Thymus (tissue), 11 donors: ENCODE data around the gene ZC3H18. TPM values are rescaled to one million over a fixed set of nuclear protein-coding genes. Genes with fewer than 3 reads are reported as not detected.
"Not testable (repeated sequence)": the region's sequence is repeated elsewhere in the genome, so short reads cannot be mapped to it uniquely, and the experiment has no call there.

Source experiments
- DNase-seq, 9 donors: peaks; one replicate each; pipeline ENCODE4 v3.0.0-alpha.2; 2013; ENCODE audit warnings: low spot score in 9 of 9, low read depth in 6 of 9, missing footprints in 1 of 9
- H3K27ac ChIP-seq, 2 donors: one replicate each; pipeline ENCODE4 v1.5.1; 2013; ENCODE audit warnings: control low read depth in 1 of 2, low read depth in 1 of 2, low read length in 1 of 2, mild to moderate bottlenecking in 1 of 2, moderate library complexity in 1 of 2
- H3K27me3 ChIP-seq, 2 donors: one replicate each; pipeline ENCODE4 v1.5.1; 2013; ENCODE audit warnings: low read length in 1 of 2; ENCODE audit not compliant: control insufficient read depth in 2 of 2, insufficient read depth in 1 of 2
- H3K36me3 ChIP-seq, 2 donors: one replicate each; pipeline ENCODE4 v1.5.1; 2013; ENCODE audit warnings: low read length in 1 of 2, mild to moderate bottlenecking in 1 of 2, moderate library complexity in 1 of 2; ENCODE audit not compliant: control insufficient read depth in 2 of 2, insufficient read depth in 2 of 2
- H3K4me1 ChIP-seq, 2 donors: one replicate each; pipeline ENCODE4 v1.5.1; 2013; ENCODE audit warnings: low read length in 2 of 2; ENCODE audit not compliant: control insufficient read depth in 2 of 2, insufficient read depth in 2 of 2
- H3K4me3 ChIP-seq, 2 donors: one replicate each; pipeline ENCODE4 v1.5.1; 2013; ENCODE audit warnings: low read length in 2 of 2, control low read depth in 1 of 2, mild to moderate bottlenecking in 1 of 2
- H3K9me3 ChIP-seq, 2 donors: one replicate each; pipeline ENCODE4 v1.5.1; 2013; ENCODE audit warnings: low read length in 1 of 2, mild to moderate bottlenecking in 1 of 2; ENCODE audit not compliant: control insufficient read depth in 2 of 2, insufficient read depth in 1 of 2
- WGBS: extraction: QIAGEN DNeasy Blood & Tissue Kit; methylation state at CpG from one replicate; pipeline ENCODE4 v1.1.7; 2013; 5-methylcytosine and 5-hydroxymethylcytosine counted together
- polyA plus RNA-seq: library from polyadenylated mRNA; stranded (reverse); fragments of 200-250 nt; gene quantifications from one replicate; pipeline ENCODE4 v1.2.3, GENCODE V29; 2013
- total RNA-seq: library from RNA; stranded (reverse); fragments of 120-200 nt; gene quantifications from one replicate; pipeline ENCODE4 v1.2.4, GENCODE V29; 2013
- donor health status: healthy.

The ZC3H18 gene
- total and polyA plus RNA-seq, 2 donors, result 11.2 to 28.9 TPM

- peaks cover 0 to 2% of the 10 kb centered on the region in 2 donors for H3K4me1 ChIP-seq
- no peaks in the 10 kb centered on the region for H3K27me3 ChIP-seq
- no peak overlapping the region for H3K27ac ChIP-seq
- no peaks in the 10 kb centered on the region for H3K9me3 ChIP-seq
- 97% methylated on average over 9 of the region's 9 CpGs for WGBS
- no peak overlapping the region for H3K4me3 ChIP-seq
- no peak for DNase-seq
- H3K36me3 ChIP-seq, result peaks cover 74 to 77% of the 10 kb centered on the region in 2 donors
Observed at GRCh38 chr16:88601313-88602036, 31.3 kb downstream of the ZC3H18 start.

- no peak overlapping the region for H3K27ac ChIP-seq
- H3K27me3 ChIP-seq, result no peaks in the 10 kb centered on the region
- no peaks in the 10 kb centered on the region for H3K9me3 ChIP-seq
- WGBS, result 90% methylated on average over 7 of the region's 7 CpGs
- H3K4me1 ChIP-seq, result peaks cover 0 to 2% of the 10 kb centered on the region in 2 donors
- H3K4me3 ChIP-seq, result no peak overlapping the region
- peaks cover 80 to 83% of the 10 kb centered on the region in 2 donors for H3K36me3 ChIP-seq
- DNase-seq, result no peak
Observed at GRCh38 chr16:88602091-88602490, 31.9 kb downstream of the ZC3H18 start.

- Histone ChIP-seq H3K27me3 (no peaks in the 10 kb centered on the region), H3K4me1 (no peaks in the 10 kb centered on the region), H3K9me3 (no peaks in the 10 kb centered on the region), H3K36me3 (peaks cover 73 to 74% of the 10 kb centered on the region in 2 donors), H3K27ac (no peak overlapping the region), H3K4me3 (no peak overlapping the region)
- 94% methylated on average over 20 of the region's 20 CpGs for WGBS
- DNase-seq, result no peak
Observed at GRCh38 chr16:88605186-88606147, 35.3 kb downstream of the ZC3H18 start.

- Histone ChIP-seq H3K36me3 (peaks cover 74% of the 10 kb centered on the region in 2 donors), H3K4me1 (no peaks in the 10 kb centered on the region), H3K27ac (no peak overlapping the region), H3K9me3 (no peaks in the 10 kb centered on the region), H3K4me3 (no peak overlapping the region), H3K27me3 (no peaks in the 10 kb centered on the region)
- no peak for DNase-seq
- WGBS, result 96% methylated on average over 17 of the region's 17 CpGs
Observed at GRCh38 chr16:88606148-88606757, 36.0 kb downstream of the ZC3H18 start.

GRCh38 chr16:88608076-88608475 is 37.9 kb downstream of the ZC3H18 start:
- Histone ChIP-seq H3K36me3 (peaks cover 70 to 73% of the 10 kb centered on the region in 2 donors), H3K27ac (no peak overlapping the region), H3K9me3 (no peaks in the 10 kb centered on the region), H3K4me1 (no peaks in the 10 kb centered on the region), H3K4me3 (no peak overlapping the region), H3K27me3 (no peaks in the 10 kb centered on the region)
- no peak for DNase-seq
- 92% methylated on average over 6 of the region's 6 CpGs for WGBS

- peaks cover 74 to 77% of the 10 kb centered on the region in 2 donors for H3K36me3 ChIP-seq
- H3K27ac ChIP-seq, H3K4me1 ChIP-seq, H3K27me3 ChIP-seq, DNase-seq, H3K9me3 ChIP-seq, H3K4me3 ChIP-seq: not testable (repeated sequence)
- WGBS, result 99% methylated on average over 8 of the region's 8 CpGs
Observed at GRCh38 chr16:88609426-88609825, 39.2 kb downstream of the ZC3H18 start.

GRCh38 chr16:88610080-88610479 is 39.9 kb downstream of the ZC3H18 start:
- no peaks in the 10 kb centered on the region for H3K27me3 ChIP-seq
- H3K4me3 ChIP-seq, result no peak overlapping the region
- WGBS, result 97% methylated on average over 6 of the region's 6 CpGs
- H3K36me3 ChIP-seq, result peaks cover 74 to 75% of the 10 kb centered on the region in 2 donors
- no peak for DNase-seq
- no peak overlapping the region for H3K27ac ChIP-seq
- no peaks in the 10 kb centered on the region for H3K9me3 ChIP-seq
- H3K4me1 ChIP-seq, result no peaks in the 10 kb centered on the region

GRCh38 chr16:88610909-88611812 is 41.0 kb downstream of the ZC3H18 start:
- no peak overlapping the region for H3K27ac ChIP-seq
- H3K9me3 ChIP-seq, result no peaks in the 10 kb centered on the region
- no peaks in the 10 kb centered on the region for H3K4me1 ChIP-seq
- no peak overlapping the region for H3K4me3 ChIP-seq
- no peaks in the 10 kb centered on the region for H3K27me3 ChIP-seq
- 97% methylated on average over 49 of the region's 49 CpGs for WGBS
- DNase-seq, result no peak
- peaks cover 71 to 76% of the 10 kb centered on the region in 2 donors for H3K36me3 ChIP-seq
